ENCODE measurements around the gene ZC2HC1B.

Gene ZC2HC1B

GRCh38 chr6:143842902-143843676, 21.2 kb upstream of the ZC2HC1B start, which contains the start of gene LTV1 (continued):
- TF ChIP-seq ZNF639 (tag by site-specific recombination; IDR thresholded peaks at IDR 0.05) (peak; percentile 76), ZNF416 (tag by site-specific recombination; IDR thresholded peaks at IDR 0.05) (no peak), ZNF366 (tag by site-specific recombination; conservative IDR thresholded peaks at IDR 0.05) (no peak), KLF1 (tag by site-specific recombination; IDR thresholded peaks at IDR 0.05) (0 out of 2 replicates have a peak, but pooled peaks have one; percentile 18), HIC1 (tag by site-specific recombination; IDR thresholded peaks at IDR 0.05) (no peak), ZIC2 (tag by site-specific recombination; IDR thresholded peaks at IDR 0.05) (peak; percentile 87), ZNF777 (tag by site-specific recombination; IDR thresholded peaks at IDR 0.05; ENCODE audit: borderline replicate concordance) (no peak), ZNF629 (tag by site-specific recombination; IDR thresholded peaks at IDR 0.05) (peak; percentile 97), TRIM28 (IDR thresholded peaks at IDR 0.05; ENCODE audit: borderline replicate concordance, low read length) (no peak), ZNF518A (tag by site-specific recombination; conservative IDR thresholded peaks at IDR 0.05; ENCODE audit: low read depth) (peak; percentile 86), ZSCAN4 (tag by site-specific recombination; IDR thresholded peaks at IDR 0.05) (no peak), ZNF280D (tag by site-specific recombination; IDR thresholded peaks at IDR 0.05) (no peak), ZNF354C (tag by site-specific recombination; IDR thresholded peaks at IDR 0.05; ENCODE audit: borderline replicate concordance, low read depth) (no peak), ZNF560 (tag by site-specific recombination; IDR thresholded peaks at IDR 0.05; ENCODE audit: borderline replicate concordance) (no peak), MZF1 (tag by site-specific recombination; IDR thresholded peaks at IDR 0.05; ENCODE audit: borderline replicate concordance) (no peak), ZNF530 (tag by site-specific recombination; IDR thresholded peaks at IDR 0.05; ENCODE audit: low read depth) (no peak), ZNF184 (tag by site-specific recombination; IDR thresholded peaks at IDR 0.05) (0 out of 2 replicates have a peak, but pooled peaks have one; percentile 14), ZNF148 (tag by site-specific recombination; IDR thresholded peaks at IDR 0.05; ENCODE audit: borderline replicate concordance) (no peak), ZNF2 (tag by site-specific recombination; IDR thresholded peaks at IDR 0.05) (peak; percentile 96), KLF10 (tag by site-specific recombination; IDR thresholded peaks at IDR 0.05) (0 out of 2 replicates have a peak, but pooled peaks have one; percentile 52), ZNF791 (tag by site-specific recombination; IDR thresholded peaks at IDR 0.05) (no peak)

Data from HEK293 (cell line).